EL (cell line): ENCODE data around the gene PKD1.

Experiments
- DNase-seq: peaks from one replicate; pipeline ENCODE4 v3.0.0-alpha.2; 2016

Gene PKD1

GRCh38 chr16:2043667-2044451, 91.8 kb downstream of the PKD1 start:
- no peak for DNase-seq

DNA sequence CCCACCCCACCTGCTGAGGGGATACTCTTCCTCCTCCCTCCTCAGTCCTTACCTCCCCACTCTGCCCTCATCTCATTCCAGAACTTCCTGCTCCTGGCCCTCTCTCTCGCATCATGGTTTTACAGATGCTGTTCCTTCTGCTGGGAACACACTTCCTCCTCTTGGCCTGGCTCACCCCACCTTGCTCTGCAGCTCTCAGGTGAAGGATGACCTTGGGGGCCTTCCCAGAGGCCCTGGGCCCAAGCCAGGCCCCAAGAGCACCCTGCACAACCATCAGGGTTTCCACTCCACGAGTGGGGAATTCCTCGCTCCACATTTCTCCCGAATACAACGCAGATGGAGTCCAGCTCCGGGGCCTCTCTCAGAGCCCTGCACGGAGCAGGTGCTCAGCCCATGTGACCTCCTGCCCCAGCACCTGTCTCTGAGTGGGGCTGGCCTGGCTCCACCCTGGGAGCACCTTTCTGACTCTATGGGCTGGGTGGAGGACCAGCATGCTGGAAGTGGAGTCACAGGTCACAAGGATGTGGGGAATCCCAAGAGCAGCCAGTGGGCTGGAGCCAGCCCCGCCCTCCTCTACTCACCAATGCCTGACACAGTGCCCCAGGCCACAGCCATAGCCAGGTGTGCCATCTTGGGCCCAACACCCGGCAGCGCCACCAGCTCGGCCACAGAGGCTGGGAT, 92.6 kb downstream of the PKD1 start:
- no peak for DNase-seq

GRCh38 chr16:2042171-2042985, 93.3 kb downstream of the PKD1 start:
- DNase-seq, result no peak

GRCh38 chr16:2040787-2041522, 94.7 kb downstream of the PKD1 start:
- no peak for DNase-seq

- no peak for DNase-seq
These were observed 95.5 kb downstream of the PKD1 start for GRCh38 chr16:2040041-2040786.

- DNase-seq, result no peak
These were observed 96.2 kb downstream of the PKD1 start for GRCh38 chr16:2039274-2040031.
